ENCODE data around the gene DPF3. TPM values are rescaled to one million over a fixed set of nuclear protein-coding genes. Genes with fewer than 3 reads are reported as not detected.
A peak's percentile ranks its signal among the peaks of the same experiment; 100 is the strongest.

DPF3 gene
- total RNA-seq, 6 experiments from 2014 or later, result 1.2 to 5.7 (median 2.9) TPM

DNA sequence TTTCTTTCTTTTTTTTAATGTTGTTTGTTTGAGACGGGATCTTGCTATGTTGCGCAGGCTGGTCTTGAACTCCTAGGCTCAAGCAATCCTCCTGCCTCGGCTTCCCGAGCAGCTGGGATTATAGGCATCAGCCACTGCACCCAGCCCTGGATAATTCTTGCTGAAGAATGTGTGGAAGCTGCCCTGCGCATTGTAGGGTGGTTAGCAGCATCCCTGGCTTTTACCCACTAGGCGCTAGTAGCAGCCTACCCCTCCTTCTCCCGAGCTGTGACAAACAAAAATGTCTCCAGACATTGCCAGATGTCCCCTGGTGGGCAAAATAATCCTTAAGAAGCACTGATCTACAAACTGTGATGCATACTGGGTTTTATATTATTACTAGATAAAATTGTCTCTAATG lies 39.0 kb upstream of the DPF3 start:
- Histone ChIP-seq H3K4me3 (no peak overlapping the region), H3K4me1 (no peaks in the 10 kb centered on the region), H3K36me3 (no peaks in the 10 kb centered on the region), H3K27me3 (no peaks in the 10 kb centered on the region), H3K9me3 (no peaks in the 10 kb centered on the region), H3K27ac (no peak overlapping the region)
- intact Hi-C loops (cut with DNase I), result no loop called here
- DNase-seq (no peak), ATAC-seq (no peak)
- TF ChIP-seq, protein P1, sequence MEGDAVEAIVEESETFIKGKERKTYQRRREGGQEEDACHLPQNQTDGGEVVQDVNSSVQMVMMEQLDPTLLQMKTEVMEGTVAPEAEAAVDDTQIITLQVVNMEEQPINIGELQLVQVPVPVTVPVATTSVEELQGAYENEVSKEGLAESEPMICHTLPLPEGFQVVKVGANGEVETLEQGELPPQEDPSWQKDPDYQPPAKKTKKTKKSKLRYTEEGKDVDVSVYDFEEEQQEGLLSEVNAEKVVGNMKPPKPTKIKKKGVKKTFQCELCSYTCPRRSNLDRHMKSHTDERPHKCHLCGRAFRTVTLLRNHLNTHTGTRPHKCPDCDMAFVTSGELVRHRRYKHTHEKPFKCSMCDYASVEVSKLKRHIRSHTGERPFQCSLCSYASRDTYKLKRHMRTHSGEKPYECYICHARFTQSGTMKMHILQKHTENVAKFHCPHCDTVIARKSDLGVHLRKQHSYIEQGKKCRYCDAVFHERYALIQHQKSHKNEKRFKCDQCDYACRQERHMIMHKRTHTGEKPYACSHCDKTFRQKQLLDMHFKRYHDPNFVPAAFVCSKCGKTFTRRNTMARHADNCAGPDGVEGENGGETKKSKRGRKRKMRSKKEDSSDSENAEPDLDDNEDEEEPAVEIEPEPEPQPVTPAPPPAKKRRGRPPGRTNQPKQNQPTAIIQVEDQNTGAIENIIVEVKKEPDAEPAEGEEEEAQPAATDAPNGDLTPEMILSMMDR (IDR thresholded peaks at IDR 0.05), result no peak
- TF ChIP-seq POLR2A (IDR thresholded peaks at IDR 0.05), result no peak
- WGBS (ENCODE audit: insufficient coverage, low coverage, low lambda C conversion rate, missing lambda C conversion rate), result 75% methylated on average over 3 of the region's 7 CpGs

DNA sequence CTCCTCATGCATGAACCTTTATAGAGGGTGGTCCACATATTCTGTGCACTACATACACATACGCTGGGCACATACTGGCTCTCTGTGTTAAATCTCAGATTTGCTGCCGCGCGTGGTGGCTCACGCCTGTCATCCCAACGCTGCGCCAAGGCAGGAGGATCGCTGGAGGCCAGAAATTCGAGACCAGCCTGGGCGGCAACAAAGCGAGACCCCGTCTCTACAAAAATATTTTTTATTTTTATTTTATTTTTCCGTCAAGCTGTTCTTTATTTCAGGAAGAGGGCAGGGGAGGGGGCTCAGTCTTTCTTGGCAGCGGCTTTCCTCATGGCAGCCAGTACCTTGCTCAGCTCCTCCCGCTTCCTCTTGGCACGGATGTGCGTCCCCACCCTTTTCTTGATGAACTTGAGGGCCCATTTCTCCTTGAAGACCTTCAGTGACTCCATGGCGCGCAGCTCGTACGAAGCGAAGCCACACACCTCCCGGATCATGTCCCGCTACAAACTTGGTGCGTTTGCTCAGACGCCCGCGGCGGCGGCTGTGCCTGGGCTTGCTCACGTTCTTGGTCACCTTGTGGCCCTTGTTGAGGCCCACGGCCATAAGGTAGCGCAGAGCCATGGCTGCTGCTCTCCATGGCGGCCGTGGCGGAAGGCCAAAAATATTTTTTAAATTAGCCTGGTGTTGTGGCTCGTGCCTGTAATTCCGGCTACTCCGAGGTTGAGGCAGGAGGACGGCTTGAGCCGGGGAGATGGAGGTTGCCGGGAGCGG lies 35.6 kb upstream of the DPF3 start:
- Histone ChIP-seq H3K4me3 (no peak overlapping the region), H3K9me3 (no peaks in the 10 kb centered on the region), H3K27ac (no peak overlapping the region), H3K27me3 (no peaks in the 10 kb centered on the region), H3K4me1 (no peaks in the 10 kb centered on the region), H3K36me3 (no peaks in the 10 kb centered on the region)
- 94% methylated on average over 32 of the region's 43 CpGs for WGBS (ENCODE audit: insufficient coverage, low coverage, low lambda C conversion rate, missing lambda C conversion rate)
- TF ChIP-seq, protein P1 (IDR thresholded peaks at IDR 0.05), result no peak
- TF ChIP-seq POLR2A (IDR thresholded peaks at IDR 0.05), result no peak
- ATAC-seq, result no peak
- DNase-seq, result no peak
- intact Hi-C loops (cut with DNase I), result no loop called here

DNA sequence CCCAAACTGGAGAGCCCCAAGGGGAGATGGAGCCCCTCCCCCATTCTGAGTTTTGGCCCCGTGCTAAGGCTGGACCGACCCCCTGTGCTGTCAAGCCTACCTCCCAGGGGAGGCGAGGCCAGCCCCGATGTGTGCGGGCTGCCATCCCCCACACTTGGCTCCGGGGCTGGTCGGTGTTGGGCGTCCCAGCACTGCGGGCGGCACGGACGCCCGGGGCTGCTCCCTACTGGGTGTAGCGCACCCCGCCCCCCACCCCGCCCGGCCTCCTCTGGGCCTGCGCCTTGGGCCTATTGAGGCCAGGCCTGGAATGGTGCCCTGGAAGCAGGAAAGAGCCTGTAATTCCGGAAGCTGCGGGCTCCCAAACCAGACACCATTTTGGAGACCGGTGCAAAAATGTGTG lies 35.0 kb upstream of the DPF3 start:
- Histone ChIP-seq H3K4me3 (no peak overlapping the region), H3K27ac (no peak overlapping the region), H3K4me1 (no peaks in the 10 kb centered on the region), H3K36me3 (no peaks in the 10 kb centered on the region), H3K9me3 (no peaks in the 10 kb centered on the region), H3K27me3 (no peaks in the 10 kb centered on the region)
- intact Hi-C loops (cut with DNase I), result no loop called here
- no CpG with 5 or more reads among the region's 21 CpGs for WGBS (ENCODE audit: insufficient coverage, low coverage, low lambda C conversion rate, missing lambda C conversion rate)
- ATAC-seq (no peak), DNase-seq (no peak)
- TF ChIP-seq POLR2A (IDR thresholded peaks at IDR 0.05), result no peak
- TF ChIP-seq, protein P1 (IDR thresholded peaks at IDR 0.05), result no peak

- intact Hi-C loops (cut with DNase I), result no loop called here
- Histone ChIP-seq H3K4me3 (peak within 1 kb of the TSS; percentile 71 to 92 (median 88)), H3K27ac (peak within 1 kb of the TSS in 2 of 3 donors; percentile 26 to 57), H3K36me3 (no peaks in the 10 kb centered on the region), H3K9me3 (no peaks in the 10 kb centered on the region), H3K4me1 (no peaks in the 10 kb centered on the region), H3K27me3 (no peaks in the 10 kb centered on the region)
- TF ChIP-seq POLR2A (IDR thresholded peaks at IDR 0.05), result peak; percentile 35
- TF ChIP-seq, protein P1 (IDR thresholded peaks at IDR 0.05), result no peak
- DNase-seq (peak; percentile 94 to 98 (median 98)), ATAC-seq (peak; percentile 97 to 99 (median 98))
- 0% methylated on average over 23 of the region's 59 CpGs for WGBS (ENCODE audit: insufficient coverage, low coverage, low lambda C conversion rate, missing lambda C conversion rate)
Measured at GRCh38 chr14:72926292-72927028, 32.6 kb upstream of the DPF3 start, which contains the start of gene DCAF4. Gene DCAF4 (plus strand): TSS chr14:72926464. CDS start chr14:72937979, 11,515 bp downstream.

Measured in right lobe of liver (tissue), 6 donors.